ENCODE data around the gene PCDHB11.

Gene PCDHB11

DNA sequence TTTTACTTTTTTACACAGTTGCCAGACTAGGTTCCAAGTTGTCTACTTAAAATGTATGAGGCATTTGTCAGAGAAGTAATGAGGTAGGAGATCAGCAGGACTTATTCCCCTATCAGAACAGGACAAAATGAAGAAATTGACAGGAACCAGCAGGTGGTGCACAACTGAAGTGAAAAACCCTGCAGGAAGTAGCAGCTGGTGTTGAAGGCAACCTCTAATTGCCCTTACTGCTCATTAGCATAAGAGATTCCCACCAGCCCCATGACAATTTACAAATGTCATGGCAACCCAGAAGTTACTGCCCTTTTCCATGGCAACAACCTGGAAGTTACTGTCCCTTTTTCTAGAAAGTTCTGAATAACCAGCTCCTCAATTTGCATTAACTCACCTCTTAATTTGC, 51.1 kb downstream of the PCDHB11 start:
- TF ChIP-seq, protein P1, sequence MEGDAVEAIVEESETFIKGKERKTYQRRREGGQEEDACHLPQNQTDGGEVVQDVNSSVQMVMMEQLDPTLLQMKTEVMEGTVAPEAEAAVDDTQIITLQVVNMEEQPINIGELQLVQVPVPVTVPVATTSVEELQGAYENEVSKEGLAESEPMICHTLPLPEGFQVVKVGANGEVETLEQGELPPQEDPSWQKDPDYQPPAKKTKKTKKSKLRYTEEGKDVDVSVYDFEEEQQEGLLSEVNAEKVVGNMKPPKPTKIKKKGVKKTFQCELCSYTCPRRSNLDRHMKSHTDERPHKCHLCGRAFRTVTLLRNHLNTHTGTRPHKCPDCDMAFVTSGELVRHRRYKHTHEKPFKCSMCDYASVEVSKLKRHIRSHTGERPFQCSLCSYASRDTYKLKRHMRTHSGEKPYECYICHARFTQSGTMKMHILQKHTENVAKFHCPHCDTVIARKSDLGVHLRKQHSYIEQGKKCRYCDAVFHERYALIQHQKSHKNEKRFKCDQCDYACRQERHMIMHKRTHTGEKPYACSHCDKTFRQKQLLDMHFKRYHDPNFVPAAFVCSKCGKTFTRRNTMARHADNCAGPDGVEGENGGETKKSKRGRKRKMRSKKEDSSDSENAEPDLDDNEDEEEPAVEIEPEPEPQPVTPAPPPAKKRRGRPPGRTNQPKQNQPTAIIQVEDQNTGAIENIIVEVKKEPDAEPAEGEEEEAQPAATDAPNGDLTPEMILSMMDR (IDR thresholded peaks at IDR 0.05; ENCODE audit: low read depth, low read length) = no peak
- TF ChIP-seq EZH2phosphoT487 (IDR thresholded peaks at IDR 0.05; ENCODE audit: low read depth) = no peak
- Histone ChIP-seq H3K4me2 (ENCODE audit: low read length) (no peak overlapping the region), H3K27me3 (ENCODE audit: low read depth, low read length) (no peaks in the 10 kb centered on the region)

More for the DNA sequence above, 51.1 kb downstream of the PCDHB11 start:
- H2AFZ ChIP-seq (ENCODE audit: low read depth, low read length) = no peak overlapping the region
- no peaks in the 10 kb centered on the region for H3K9me3 ChIP-seq (ENCODE audit: insufficient read depth, low read length)
- H4K20me1 ChIP-seq (ENCODE audit: insufficient read depth, low read length) = no peaks in the 10 kb centered on the region
- no peaks in the 10 kb centered on the region for H3K4me1 ChIP-seq (ENCODE audit: low read length)
- H3K27ac ChIP-seq (ENCODE audit: low read length) = no peak overlapping the region
- H3K36me3 ChIP-seq (replicated peaks; ENCODE audit: low read depth, low read length) = no peaks in the 10 kb centered on the region
- H3K4me3 ChIP-seq (ENCODE audit: low read length) = no peak overlapping the region
- no peaks in the 10 kb centered on the region for H3K79me2 ChIP-seq (ENCODE audit: low read length)
- no peak overlapping the region for H3K9ac ChIP-seq (ENCODE audit: low read length)
